H7 (cell line): ENCODE data around the gene TSPAN2. TPM values are rescaled to one million over a fixed set of nuclear protein-coding genes. Genes with fewer than 3 reads are reported as not detected.

Source experiments
- DNase-seq: peaks from one replicate; pipeline ENCODE4 v3.0.0; 2012
- H3K27me3 ChIP-seq: 2 replicates; pipeline ENCODE4 v1.6.0; 2011; ENCODE audit warnings: mild to moderate bottlenecking, low read length; ENCODE audit not compliant: control insufficient read depth, insufficient read depth
- H3K36me3 ChIP-seq: replicated peaks from 2 replicates; pipeline ENCODE4 v1.5.1; 2011; ENCODE audit warnings: low read length; ENCODE audit not compliant: control insufficient read depth, insufficient read depth
- H3K4me3 ChIP-seq: 2 replicates; pipeline ENCODE4 v1.5.1; 2011; ENCODE audit warnings: low read depth, mild to moderate bottlenecking, control low read depth, low read length, moderate library complexity; ENCODE audit not compliant: insufficient read depth
- total RNA-seq: library from RNA; depleted of rRNA; stranded (reverse); fragments of >200 nt; shearing (Covaris generic); gene quantifications from 2 replicates; pipeline ENCODE4 v1.2.3, GENCODE V29; 2014; rRNA removed

TSPAN2 gene
- 5.1 and 5.3 TPM in 2 replicates for total RNA-seq

GRCh38 chr1:115089420-115090185 lies at the start of gene TSPAN2:
TSS of gene TSPAN2 (minus strand) at chr1:115089503. CDS start at chr1:115089432, 71 bp downstream.
- peak; percentile 95 for DNase-seq
- H3K27me3 ChIP-seq = peaks cover 13% of the 10 kb centered on the region
- peak within 1 kb of the TSS; percentile 81 for H3K4me3 ChIP-seq
- no peaks in the 10 kb centered on the region for H3K36me3 ChIP-seq

GRCh38 chr1:115138973-115139372 lies 49.7 kb upstream of the TSPAN2 start:
- no peaks in the 10 kb centered on the region for H3K27me3 ChIP-seq
- H3K36me3 ChIP-seq = no peaks in the 10 kb centered on the region
- DNase-seq = peak; percentile 86
- no peak overlapping the region for H3K4me3 ChIP-seq

GRCh38 chr1:115138271-115138670 lies 49.0 kb upstream of the TSPAN2 start:
- Histone ChIP-seq H3K36me3 (no peaks in the 10 kb centered on the region), H3K27me3 (no peaks in the 10 kb centered on the region), H3K4me3 (no peak overlapping the region)
- no peak for DNase-seq

GRCh38 chr1:115137191-115137590 lies 47.9 kb upstream of the TSPAN2 start:
- Histone ChIP-seq H3K36me3 (no peaks in the 10 kb centered on the region), H3K4me3 (no peak overlapping the region), H3K27me3 (no peaks in the 10 kb centered on the region)
- no peak for DNase-seq

- no peak for DNase-seq
- Histone ChIP-seq H3K4me3 (no peak overlapping the region), H3K36me3 (no peaks in the 10 kb centered on the region), H3K27me3 (no peaks in the 10 kb centered on the region)
Measured at GRCh38 chr1:115136706-115137105, 47.4 kb upstream of the TSPAN2 start.

- no peak for DNase-seq
- no peaks in the 10 kb centered on the region for H3K36me3 ChIP-seq
Measured at GRCh38 chr1:115136106-115136505, 46.8 kb upstream of the TSPAN2 start.

GRCh38 chr1:115135681-115136080 lies 46.4 kb upstream of the TSPAN2 start:
- H3K36me3 ChIP-seq = no peaks in the 10 kb centered on the region
- DNase-seq = no peak
- no peaks in the 10 kb centered on the region for H3K27me3 ChIP-seq
- no peak overlapping the region for H3K4me3 ChIP-seq

More at GRCh38 chr1:115136106-115136505, 46.8 kb upstream of the TSPAN2 start:
- H3K27me3 ChIP-seq = no peaks in the 10 kb centered on the region
- no peak overlapping the region for H3K4me3 ChIP-seq

- DNase-seq = no peak
- no peaks in the 10 kb centered on the region for H3K27me3 ChIP-seq
- no peaks in the 10 kb centered on the region for H3K36me3 ChIP-seq
- no peak overlapping the region for H3K4me3 ChIP-seq
Measured at GRCh38 chr1:115134850-115135480, 45.7 kb upstream of the TSPAN2 start.

- DNase-seq = no peak
- no peaks in the 10 kb centered on the region for H3K27me3 ChIP-seq
- H3K4me3 ChIP-seq = no peak overlapping the region
- no peaks in the 10 kb centered on the region for H3K36me3 ChIP-seq
Measured at GRCh38 chr1:115134231-115134630, 44.9 kb upstream of the TSPAN2 start.

GRCh38 chr1:115133440-115133839 lies 44.1 kb upstream of the TSPAN2 start:
- H3K36me3 ChIP-seq = no peaks in the 10 kb centered on the region
- H3K27me3 ChIP-seq = no peaks in the 10 kb centered on the region
- no peak for DNase-seq
- H3K4me3 ChIP-seq = no peak overlapping the region

- DNase-seq = no peak
- no peaks in the 10 kb centered on the region for H3K27me3 ChIP-seq
- no peaks in the 10 kb centered on the region for H3K36me3 ChIP-seq
- no peak overlapping the region for H3K4me3 ChIP-seq
Measured at GRCh38 chr1:115130786-115131185, 41.5 kb upstream of the TSPAN2 start.

GRCh38 chr1:115129071-115129640 lies 39.9 kb upstream of the TSPAN2 start:
- H3K27me3 ChIP-seq = no peaks in the 10 kb centered on the region
- no peak for DNase-seq
- H3K36me3 ChIP-seq = no peaks in the 10 kb centered on the region
- H3K4me3 ChIP-seq = no peak overlapping the region

GRCh38 chr1:115127539-115127938 lies 38.2 kb upstream of the TSPAN2 start:
- H3K27me3 ChIP-seq = no peaks in the 10 kb centered on the region
- H3K36me3 ChIP-seq = no peaks in the 10 kb centered on the region
- no peak overlapping the region for H3K4me3 ChIP-seq
- no peak for DNase-seq

GRCh38 chr1:115126516-115126915 lies 37.2 kb upstream of the TSPAN2 start:
- Histone ChIP-seq H3K4me3 (no peak overlapping the region), H3K27me3 (no peaks in the 10 kb centered on the region), H3K36me3 (no peaks in the 10 kb centered on the region)
- DNase-seq = no peak

- no peaks in the 10 kb centered on the region for H3K27me3 ChIP-seq
- H3K4me3 ChIP-seq = no peak overlapping the region
- H3K36me3 ChIP-seq = no peaks in the 10 kb centered on the region; the same call in 1 of the 2 replicates
- no peak for DNase-seq
Measured at GRCh38 chr1:115123116-115123515, 33.8 kb upstream of the TSPAN2 start.
